Stimulated activated CD4-positive, alpha-beta T cell treated with anti-CD3 and anti-CD28 coated beads, Interleukin-15, amount 100 ng/mL, for 1 hour (primary cell): ENCODE data around the gene ACACB.

Experiments used
- DNase-seq, 2 donors: peaks; one replicate each; pipeline ENCODE4 v3.0.0-alpha.2; 2020; ENCODE audit warnings: low read depth in 1 of 2, low spot score in 1 of 2

The ACACB gene

GRCh38 chr12:109276160-109276559 is 159.8 kb downstream of the ACACB start:
- no peak for DNase-seq

GRCh38 chr12:109277255-109277898 is 161.0 kb downstream of the ACACB start:
- DNase-seq = no peak

- no peak for DNase-seq
These were observed 161.7 kb downstream of the ACACB start for GRCh38 chr12:109277899-109278762.

GRCh38 chr12:109278912-109279311 is 162.5 kb downstream of the ACACB start:
- no peak for DNase-seq

GRCh38 chr12:109279525-109279924 is 163.1 kb downstream of the ACACB start:
- no peak for DNase-seq

- no peak for DNase-seq
These were observed 165.1 kb downstream of the ACACB start for GRCh38 chr12:109281452-109281851.

- no peak for DNase-seq
These were observed 168.0 kb downstream of the ACACB start for GRCh38 chr12:109284392-109284791.

- DNase-seq = no peak
These were observed 169.9 kb downstream of the ACACB start for GRCh38 chr12:109286252-109286651.

GRCh38 chr12:109286652-109287051 is 170.3 kb downstream of the ACACB start:
- DNase-seq = no peak

- no peak for DNase-seq
These were observed 170.8 kb downstream of the ACACB start for GRCh38 chr12:109287181-109287580.

- no peak for DNase-seq
These were observed 171.6 kb downstream of the ACACB start for GRCh38 chr12:109287811-109288469.

GRCh38 chr12:109288571-109288970 is 172.2 kb downstream of the ACACB start:
- DNase-seq = no peak

GRCh38 chr12:109289004-109289403 is 172.6 kb downstream of the ACACB start:
- DNase-seq = no peak

- DNase-seq = no peak
These were observed 173.2 kb downstream of the ACACB start for GRCh38 chr12:109289551-109289950.

GRCh38 chr12:109290061-109290460 is 173.7 kb downstream of the ACACB start:
- no peak for DNase-seq

GRCh38 chr12:109291117-109291516 is 174.7 kb downstream of the ACACB start:
- DNase-seq = no peak

GRCh38 chr12:109291521-109292341 is 175.3 kb downstream of the ACACB start:
- no peak for DNase-seq

GRCh38 chr12:109292342-109292711 is 175.9 kb downstream of the ACACB start:
- no peak for DNase-seq

GRCh38 chr12:109293106-109293505 is 176.7 kb downstream of the ACACB start:
- DNase-seq = no peak

- no peak for DNase-seq
These were observed 178.0 kb downstream of the ACACB start for GRCh38 chr12:109294286-109294796.
